Measurements from ENCODE around the gene EHD3. TPM values are rescaled to one million over a fixed set of nuclear protein-coding genes. Genes with fewer than 3 reads are reported as not detected.

Gene EHD3
- polyA plus RNA-seq, 1 experiment, result 39.8 TPM

DNA sequence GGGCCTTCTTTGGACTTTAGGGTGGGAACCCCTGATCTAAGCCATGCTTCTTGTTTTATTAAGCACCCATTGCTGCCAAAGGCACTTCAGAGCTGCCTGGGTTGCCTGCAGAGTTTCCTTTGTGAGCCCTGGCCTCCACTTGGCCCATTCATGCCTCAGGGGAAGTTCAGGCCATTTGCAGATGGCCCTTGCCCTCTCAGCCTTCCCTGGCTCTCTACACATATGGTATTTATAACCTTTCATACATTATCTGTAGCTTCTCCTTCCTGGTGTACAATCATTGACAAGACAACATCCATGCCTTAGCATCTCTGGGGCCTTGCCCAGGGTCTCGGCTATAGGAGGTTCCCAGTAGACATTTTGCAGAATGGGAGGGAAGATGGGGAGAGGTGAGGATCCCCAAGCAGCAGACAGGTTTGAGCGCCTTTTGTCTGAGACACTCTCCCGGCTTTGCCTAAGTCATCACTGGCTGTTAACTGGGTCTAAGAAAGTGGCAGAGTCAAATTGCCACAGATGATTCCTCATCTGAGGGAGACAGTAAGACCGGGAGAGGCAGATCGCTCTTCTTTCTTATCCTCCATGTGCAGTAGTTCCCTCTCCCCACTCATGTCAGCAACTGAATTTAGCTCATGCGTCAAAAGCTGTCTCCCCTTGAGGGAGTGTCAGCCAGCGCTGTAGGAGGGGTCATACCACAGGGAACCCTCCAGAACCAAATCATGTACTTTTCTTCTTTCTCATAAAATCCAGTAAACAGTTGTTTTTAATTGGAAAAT is 2.7 kb downstream of the EHD3 start:
- Histone ChIP-seq H3K27ac (ENCODE audit: low read depth, low read length) (no peak overlapping the region), H3K27me3 (ENCODE audit: control insufficient read depth, insufficient read depth, low read length) (peaks cover 4% of the 10 kb centered on the region), H3K4me3 (ENCODE audit: low read depth, low read length) (peak overlapping the region; percentile 14; the same call in 1 of the 2 replicates), H3K9me3 (ENCODE audit: control insufficient read depth, insufficient read depth, low read length) (peaks cover 4% of the 10 kb centered on the region; the same call in 1 of the 2 replicates)
- no peak for DNase-seq (ENCODE audit: low read depth, low spot score)
- TF ChIP-seq, protein P1, sequence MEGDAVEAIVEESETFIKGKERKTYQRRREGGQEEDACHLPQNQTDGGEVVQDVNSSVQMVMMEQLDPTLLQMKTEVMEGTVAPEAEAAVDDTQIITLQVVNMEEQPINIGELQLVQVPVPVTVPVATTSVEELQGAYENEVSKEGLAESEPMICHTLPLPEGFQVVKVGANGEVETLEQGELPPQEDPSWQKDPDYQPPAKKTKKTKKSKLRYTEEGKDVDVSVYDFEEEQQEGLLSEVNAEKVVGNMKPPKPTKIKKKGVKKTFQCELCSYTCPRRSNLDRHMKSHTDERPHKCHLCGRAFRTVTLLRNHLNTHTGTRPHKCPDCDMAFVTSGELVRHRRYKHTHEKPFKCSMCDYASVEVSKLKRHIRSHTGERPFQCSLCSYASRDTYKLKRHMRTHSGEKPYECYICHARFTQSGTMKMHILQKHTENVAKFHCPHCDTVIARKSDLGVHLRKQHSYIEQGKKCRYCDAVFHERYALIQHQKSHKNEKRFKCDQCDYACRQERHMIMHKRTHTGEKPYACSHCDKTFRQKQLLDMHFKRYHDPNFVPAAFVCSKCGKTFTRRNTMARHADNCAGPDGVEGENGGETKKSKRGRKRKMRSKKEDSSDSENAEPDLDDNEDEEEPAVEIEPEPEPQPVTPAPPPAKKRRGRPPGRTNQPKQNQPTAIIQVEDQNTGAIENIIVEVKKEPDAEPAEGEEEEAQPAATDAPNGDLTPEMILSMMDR (IDR thresholded peaks at IDR 0.05; ENCODE audit: low read depth, low read length), result no peak
- ChIA-PET CTCF (interaction anchor here (0.7 to 1.1 kb wide), 3 partner anchors 67 to 287 kb away, joined by 3 to 8 read pairs (median 4); no protein-coding TSS in a partner anchor), POLR2A (no interaction called here)

- Histone ChIP-seq H3K4me3 (ENCODE audit: low read depth, low read length) (no peak overlapping the region), H3K27ac (ENCODE audit: low read depth, low read length) (no peak overlapping the region), H3K9me3 (ENCODE audit: control insufficient read depth, insufficient read depth, low read length) (peaks cover 4% of the 10 kb centered on the region; the same call in 1 of the 2 replicates), H3K27me3 (ENCODE audit: control insufficient read depth, insufficient read depth, low read length) (no peaks in the 10 kb centered on the region)
- TF ChIP-seq, protein P1 (IDR thresholded peaks at IDR 0.05; ENCODE audit: low read depth, low read length), result no peak
- ChIA-PET POLR2A (no interaction called here), CTCF (interaction anchor here (0.7 to 1.1 kb wide), 3 partner anchors 68 to 286 kb away, joined by 3 to 8 read pairs (median 4); no protein-coding TSS in a partner anchor)
- DNase-seq (ENCODE audit: low read depth, low spot score), result no peak
These were observed 3.5 kb downstream of the EHD3 start for GRCh38 chr2:31237348-31238017.

DNA sequence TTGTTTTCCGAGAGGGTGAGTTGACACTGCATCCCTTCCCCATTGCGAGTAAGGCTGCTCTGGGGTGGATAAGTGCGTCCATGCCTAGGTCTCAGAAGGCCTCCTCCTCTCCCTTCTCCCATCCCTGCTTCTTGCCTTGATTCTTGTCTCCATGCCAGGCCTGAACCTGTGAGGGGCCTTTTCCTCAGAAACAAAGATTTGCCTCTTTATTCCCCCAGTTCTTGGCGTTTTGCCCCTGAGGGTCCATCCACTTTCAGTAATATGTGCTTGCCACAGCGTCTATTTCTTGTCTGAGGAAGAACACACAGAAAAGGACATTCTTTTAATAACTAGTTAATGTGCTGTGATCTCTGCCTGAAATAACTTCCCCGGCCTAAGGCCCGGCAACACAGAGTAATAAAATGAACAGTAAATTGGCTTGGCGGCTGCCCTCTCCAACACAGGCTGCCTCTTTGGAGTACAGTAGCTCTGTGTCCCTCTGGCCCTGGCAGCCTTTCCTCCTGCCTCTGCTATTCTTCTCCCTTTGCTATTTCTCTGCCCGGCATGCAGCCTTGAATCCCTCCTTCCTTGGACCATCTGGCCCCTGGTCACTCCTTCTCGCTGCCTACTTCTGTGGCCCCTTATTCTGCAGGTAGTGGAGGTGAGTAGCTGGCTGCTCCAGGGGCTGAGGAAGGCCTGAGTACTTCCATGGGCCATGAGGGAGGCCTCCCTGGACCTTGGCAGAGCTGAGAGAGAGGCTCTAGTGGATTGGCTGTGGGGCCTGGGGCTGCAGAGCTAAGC is 4.4 kb downstream of the EHD3 start:
- DNase-seq (ENCODE audit: low read depth, low spot score), result no peak
- H3K9me3 ChIP-seq (ENCODE audit: control insufficient read depth, insufficient read depth, low read length), result peaks cover 4% of the 10 kb centered on the region; the same call in 1 of the 2 replicates
- ChIA-PET POLR2A (no interaction called here), CTCF (no interaction called here)
- no peak overlapping the region for H3K27ac ChIP-seq (ENCODE audit: low read depth, low read length)
- H3K27me3 ChIP-seq (ENCODE audit: control insufficient read depth, insufficient read depth, low read length), result no peaks in the 10 kb centered on the region
- TF ChIP-seq, protein P1 (IDR thresholded peaks at IDR 0.05; ENCODE audit: low read depth, low read length), result no peak
- H3K4me3 ChIP-seq (ENCODE audit: low read depth, low read length), result no peak overlapping the region

DNA sequence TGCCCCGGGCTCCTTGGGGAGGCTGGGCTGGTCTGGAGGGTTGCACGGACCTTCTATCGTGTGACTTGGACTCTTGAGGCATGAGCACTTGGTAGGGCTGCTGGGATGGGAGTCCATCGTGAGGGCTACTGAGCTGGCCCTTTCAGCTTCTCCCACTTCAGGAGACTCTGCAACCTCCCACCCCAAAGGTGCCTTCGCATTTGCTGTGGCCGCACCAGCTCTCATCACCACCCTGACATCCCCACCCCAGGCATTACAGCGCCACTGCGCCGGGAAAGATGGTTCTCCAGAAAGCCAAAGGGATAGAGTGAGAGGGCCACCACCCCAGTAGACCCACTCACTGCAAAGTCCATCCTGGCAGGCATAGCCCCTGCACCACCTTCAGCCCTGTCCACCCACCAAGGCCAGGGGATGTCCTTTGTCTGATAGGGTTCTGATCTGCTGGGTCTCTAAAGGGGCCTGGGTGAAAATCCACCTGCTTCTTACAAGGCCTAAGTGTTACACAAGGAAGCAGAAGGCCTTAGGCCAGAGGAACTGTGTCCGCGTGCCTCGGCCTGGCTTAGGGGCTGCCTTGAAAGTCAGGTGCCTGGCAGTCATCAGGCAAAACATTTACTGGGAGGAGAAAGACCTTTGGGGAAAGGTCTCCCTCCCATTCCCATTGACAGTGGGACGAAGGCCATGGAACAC is 5.1 kb downstream of the EHD3 start:
- Histone ChIP-seq H3K27me3 (ENCODE audit: control insufficient read depth, insufficient read depth, low read length) (no peaks in the 10 kb centered on the region), H3K4me3 (ENCODE audit: low read depth, low read length) (no peak overlapping the region), H3K27ac (ENCODE audit: low read depth, low read length) (no peak overlapping the region), H3K9me3 (ENCODE audit: control insufficient read depth, insufficient read depth, low read length) (peaks cover 4% of the 10 kb centered on the region; the same call in 1 of the 2 replicates)
- TF ChIP-seq, protein P1 (IDR thresholded peaks at IDR 0.05; ENCODE audit: low read depth, low read length), result no peak
- CTCF ChIA-PET, result interaction anchor here (1.5 kb wide), 1 partner anchor 95 kb away, joined by 4 read pairs; no protein-coding TSS in a partner anchor
- POLR2A ChIA-PET, result no interaction called here
- no peak for DNase-seq (ENCODE audit: low read depth, low spot score)
